NB4 (cell line): ENCODE measurements around the gene GATA3.

Experiments
- DNase-seq: peaks from one replicate; pipeline ENCODE4 v3.0.0; 2010; ENCODE audit warnings: low read depth
- H3K4me3 ChIP-seq: one replicate; pipeline ENCODE4 v1.5.1; 2011; ENCODE audit warnings: mild to moderate bottlenecking, low read depth, low read length, moderate library complexity
- MYC ChIP-seq: IDR thresholded peaks from 2 replicates; pipeline ENCODE4 v1.6.1; 2011; ENCODE audit warnings: low read depth, low read length
- POLR2A ChIP-seq: IDR thresholded peaks from 2 replicates; pipeline ENCODE4 v1.6.1; 2011; ENCODE audit warnings: mild to moderate bottlenecking; ENCODE audit not compliant: insufficient read length; ENCODE audit errors: extremely low read depth
- TF ChIP-seq, protein P1 (sequence below): IDR thresholded peaks from 2 replicates; pipeline ENCODE4 v1.6.1; 2011; ENCODE audit warnings: low read depth, low read length
- TF ChIP-seq, protein P2 (sequence below): IDR thresholded peaks from one replicate; pipeline ENCODE4 v1.5.1; 2012; ENCODE audit warnings: low read depth, low read length

GATA3 gene

DNA sequence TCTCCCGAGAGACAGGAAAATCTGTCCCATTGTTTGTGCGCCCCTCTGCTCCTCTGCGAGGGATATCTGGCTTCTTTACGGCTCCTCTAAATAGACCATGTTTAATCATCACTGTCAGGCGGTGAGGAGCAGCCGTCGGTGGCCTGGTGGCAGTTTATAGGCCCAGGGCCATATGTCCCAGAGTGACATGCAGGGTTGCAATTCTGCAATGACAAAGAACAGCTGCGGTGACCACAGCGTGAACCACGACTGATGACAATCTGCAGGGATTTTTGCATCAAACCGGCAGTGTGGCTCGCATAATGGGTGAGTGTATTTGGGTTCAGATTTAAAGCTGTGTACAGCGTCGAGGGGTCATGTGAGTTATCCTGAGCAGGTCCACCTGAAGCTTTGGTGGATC is 41.5 kb downstream of the GATA3 start:
- no peak overlapping the region for H3K4me3 ChIP-seq
- DNase-seq = no peak
- TF ChIP-seq MYC = no peak
- TF ChIP-seq, protein P1, sequence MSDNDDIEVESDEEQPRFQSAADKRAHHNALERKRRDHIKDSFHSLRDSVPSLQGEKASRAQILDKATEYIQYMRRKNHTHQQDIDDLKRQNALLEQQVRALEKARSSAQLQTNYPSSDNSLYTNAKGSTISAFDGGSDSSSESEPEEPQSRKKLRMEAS = no peak
- TF ChIP-seq, protein P2, sequence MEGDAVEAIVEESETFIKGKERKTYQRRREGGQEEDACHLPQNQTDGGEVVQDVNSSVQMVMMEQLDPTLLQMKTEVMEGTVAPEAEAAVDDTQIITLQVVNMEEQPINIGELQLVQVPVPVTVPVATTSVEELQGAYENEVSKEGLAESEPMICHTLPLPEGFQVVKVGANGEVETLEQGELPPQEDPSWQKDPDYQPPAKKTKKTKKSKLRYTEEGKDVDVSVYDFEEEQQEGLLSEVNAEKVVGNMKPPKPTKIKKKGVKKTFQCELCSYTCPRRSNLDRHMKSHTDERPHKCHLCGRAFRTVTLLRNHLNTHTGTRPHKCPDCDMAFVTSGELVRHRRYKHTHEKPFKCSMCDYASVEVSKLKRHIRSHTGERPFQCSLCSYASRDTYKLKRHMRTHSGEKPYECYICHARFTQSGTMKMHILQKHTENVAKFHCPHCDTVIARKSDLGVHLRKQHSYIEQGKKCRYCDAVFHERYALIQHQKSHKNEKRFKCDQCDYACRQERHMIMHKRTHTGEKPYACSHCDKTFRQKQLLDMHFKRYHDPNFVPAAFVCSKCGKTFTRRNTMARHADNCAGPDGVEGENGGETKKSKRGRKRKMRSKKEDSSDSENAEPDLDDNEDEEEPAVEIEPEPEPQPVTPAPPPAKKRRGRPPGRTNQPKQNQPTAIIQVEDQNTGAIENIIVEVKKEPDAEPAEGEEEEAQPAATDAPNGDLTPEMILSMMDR = no peak
- no peak for TF ChIP-seq POLR2A

DNA sequence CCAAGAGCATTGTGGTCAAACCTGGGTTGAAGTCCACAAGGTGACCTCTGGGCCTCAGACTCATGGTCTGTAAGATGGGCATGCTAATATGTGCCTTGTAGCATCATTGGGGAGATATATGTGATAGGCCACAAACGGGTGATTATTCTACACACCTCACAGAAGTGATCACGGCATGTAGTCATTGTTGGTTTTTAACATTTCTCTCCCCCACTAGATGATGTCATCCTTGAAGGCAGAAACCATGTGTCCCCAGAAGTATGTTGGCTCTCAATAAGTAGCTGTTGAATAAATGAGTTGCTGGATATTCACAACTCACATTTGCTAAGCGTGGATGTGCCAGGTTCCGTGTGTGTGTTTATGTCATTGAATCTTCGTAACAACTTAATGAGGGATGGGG is 42.4 kb downstream of the GATA3 start:
- no peak for DNase-seq
- no peak overlapping the region for H3K4me3 ChIP-seq
- TF ChIP-seq POLR2A = no peak
- no peak for TF ChIP-seq MYC
- TF ChIP-seq, protein P1 = no peak
- TF ChIP-seq, protein P2 = no peak

DNA sequence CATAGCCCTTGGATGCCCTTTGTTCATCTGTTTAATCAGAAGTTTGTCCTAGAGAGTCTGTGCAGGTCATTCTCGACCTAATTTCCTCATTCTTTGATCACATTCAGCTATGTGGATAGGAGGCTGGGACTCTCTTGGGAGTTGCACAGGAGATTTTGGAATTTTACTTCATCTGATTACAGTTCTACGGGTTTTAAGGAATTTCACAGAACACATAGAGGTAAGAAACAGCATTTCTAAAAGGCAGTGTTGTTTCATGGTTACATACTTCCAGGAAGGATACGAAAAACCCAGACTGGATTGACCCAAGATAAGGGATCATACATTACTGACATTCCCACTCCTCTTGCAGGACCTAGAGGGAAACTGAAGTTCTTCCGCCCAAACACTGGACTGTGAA is 45.9 kb downstream of the GATA3 start:
- no peak for TF ChIP-seq MYC
- TF ChIP-seq, protein P2 = no peak
- TF ChIP-seq, protein P1 = no peak
- no peak for TF ChIP-seq POLR2A
- no peak for DNase-seq
- H3K4me3 ChIP-seq = no peak overlapping the region

DNA sequence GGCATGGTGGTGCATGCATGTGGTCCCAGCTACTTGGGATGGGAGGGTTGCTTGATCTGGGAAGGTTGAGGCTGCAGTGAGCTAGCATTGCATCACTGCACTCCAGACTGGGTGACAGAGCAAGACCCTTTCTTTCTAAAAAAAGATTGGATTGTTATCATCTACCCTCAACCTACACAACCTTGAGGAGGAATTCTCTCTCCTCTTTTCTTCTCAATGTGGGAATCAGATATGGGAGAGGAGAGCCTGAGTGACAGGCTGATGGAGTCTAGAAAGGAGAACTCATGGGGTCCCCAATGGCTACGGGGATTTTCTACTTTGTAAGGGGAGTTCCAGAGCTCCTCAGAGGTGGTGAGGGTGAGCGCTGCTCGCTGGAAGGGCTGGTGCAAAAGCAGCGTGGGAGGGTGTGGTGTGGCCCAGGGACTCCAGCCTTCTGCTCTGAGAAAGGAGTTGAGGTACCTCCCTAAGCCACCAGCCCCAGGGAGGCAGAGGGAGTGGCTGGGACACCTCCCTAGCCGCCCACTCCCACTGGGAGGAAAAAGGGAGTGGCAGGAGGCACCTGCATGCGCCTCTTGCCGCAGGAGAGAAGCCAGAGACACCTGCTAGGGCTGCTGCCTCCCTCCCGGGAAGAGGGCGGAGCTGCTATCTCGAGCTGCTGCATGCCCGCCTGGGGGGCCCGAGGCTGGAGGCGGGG is 48.4 kb downstream of the GATA3 start:
- TF ChIP-seq, protein P2 = no peak
- TF ChIP-seq, protein P1 = no peak
- DNase-seq = peak; percentile 24
- H3K4me3 ChIP-seq = no peak overlapping the region

DNA sequence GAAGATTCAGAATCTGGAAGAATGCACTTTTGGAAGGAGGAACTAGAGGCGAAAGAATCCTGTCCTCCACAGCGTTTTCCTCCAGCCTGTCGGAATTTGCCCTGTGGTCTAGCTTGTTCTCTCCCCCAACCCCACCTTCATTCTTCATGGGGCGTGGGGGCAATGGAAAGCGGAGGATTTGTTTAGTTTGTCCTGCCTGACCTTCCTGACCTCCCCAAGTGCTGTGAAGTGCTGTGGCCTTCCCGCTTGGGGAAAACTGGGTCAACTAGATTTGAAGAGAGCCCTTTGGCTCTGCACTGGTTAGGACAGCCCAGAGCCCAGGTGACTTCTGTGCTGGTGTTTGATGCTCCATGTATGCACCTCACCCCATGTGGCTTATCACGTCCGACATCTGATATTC is 49.1 kb downstream of the GATA3 start:
- TF ChIP-seq, protein P1 = no peak
- TF ChIP-seq MYC = no peak
- TF ChIP-seq, protein P2 = no peak
- TF ChIP-seq POLR2A = no peak
- no peak for DNase-seq
- no peak overlapping the region for H3K4me3 ChIP-seq
